Suprapubic skin (tissue), 3 donors: Measurements from ENCODE around the gene RAB21.

ENCODE experiments used
- EP300 ChIP-seq: sonication (generic); formaldehyde crosslinking; IDR thresholded peaks from one replicate; pipeline ENCODE4 v1.6.1; 2017; ENCODE audit warnings: antibody characterized with exemption
- POLR2A ChIP-seq, 2 donors: fragments of 450-650 bp; IDR thresholded peaks; one replicate each; pipeline ENCODE4 v1.6.1; 2017; ENCODE audit warnings: antibody characterized with exemption in 2 of 2, mild to moderate bottlenecking in 2 of 2, moderate library complexity in 2 of 2
- TF ChIP-seq, protein P1 (sequence below), 2 donors: fragments of 200-600 bp in 1 of 2; fragments of 450-650 bp in 1 of 2; sonication (generic) in 1 of 2; IDR thresholded peaks; one replicate each; pipeline ENCODE4 v1.5.1; 2016 to 2019; ENCODE audit warnings: antibody characterized with exemption in 2 of 2, mild to moderate bottlenecking in 1 of 2, moderate library complexity in 1 of 2

- TF ChIP-seq POLR2A (IDR thresholded peaks at IDR 0.05) (no peak), EP300 (no peak)
- TF ChIP-seq, protein P1, sequence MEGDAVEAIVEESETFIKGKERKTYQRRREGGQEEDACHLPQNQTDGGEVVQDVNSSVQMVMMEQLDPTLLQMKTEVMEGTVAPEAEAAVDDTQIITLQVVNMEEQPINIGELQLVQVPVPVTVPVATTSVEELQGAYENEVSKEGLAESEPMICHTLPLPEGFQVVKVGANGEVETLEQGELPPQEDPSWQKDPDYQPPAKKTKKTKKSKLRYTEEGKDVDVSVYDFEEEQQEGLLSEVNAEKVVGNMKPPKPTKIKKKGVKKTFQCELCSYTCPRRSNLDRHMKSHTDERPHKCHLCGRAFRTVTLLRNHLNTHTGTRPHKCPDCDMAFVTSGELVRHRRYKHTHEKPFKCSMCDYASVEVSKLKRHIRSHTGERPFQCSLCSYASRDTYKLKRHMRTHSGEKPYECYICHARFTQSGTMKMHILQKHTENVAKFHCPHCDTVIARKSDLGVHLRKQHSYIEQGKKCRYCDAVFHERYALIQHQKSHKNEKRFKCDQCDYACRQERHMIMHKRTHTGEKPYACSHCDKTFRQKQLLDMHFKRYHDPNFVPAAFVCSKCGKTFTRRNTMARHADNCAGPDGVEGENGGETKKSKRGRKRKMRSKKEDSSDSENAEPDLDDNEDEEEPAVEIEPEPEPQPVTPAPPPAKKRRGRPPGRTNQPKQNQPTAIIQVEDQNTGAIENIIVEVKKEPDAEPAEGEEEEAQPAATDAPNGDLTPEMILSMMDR (IDR thresholded peaks at IDR 0.05) = no peak
Measured at GRCh38 chr12:71804505-71804904, 49.8 kb downstream of the RAB21 start.
